Subcutaneous abdominal adipose tissue (tissue), 5 donors: ENCODE results near the gene DNAJC27.

Source experiments
- H3K27ac ChIP-seq: one replicate; pipeline ENCODE4 v1.7.0; 2013; ENCODE audit warnings: low read depth, mild to moderate bottlenecking, inconsistent platforms, low read length, moderate library complexity
- H3K27me3 ChIP-seq, 5 donors: one replicate each; pipeline ENCODE4 v1.7.0; 2013; ENCODE audit warnings: low read length in 5 of 5, inconsistent platforms in 1 of 5; ENCODE audit not compliant: control insufficient read depth in 5 of 5, insufficient read depth in 4 of 5
- H3K36me3 ChIP-seq, 5 donors: one replicate each; pipeline ENCODE4 v1.7.0; 2013; ENCODE audit warnings: low read length in 5 of 5; ENCODE audit not compliant: control insufficient read depth in 5 of 5, insufficient read depth in 5 of 5
- H3K4me1 ChIP-seq, 5 donors: one replicate each; pipeline ENCODE4 v1.7.0; 2013; ENCODE audit warnings: low read length in 5 of 5, mild to moderate bottlenecking in 3 of 5, moderate library complexity in 1 of 5; ENCODE audit not compliant: control insufficient read depth in 5 of 5, insufficient read depth in 5 of 5
- H3K4me3 ChIP-seq, 5 donors: one replicate each; pipeline ENCODE4 v1.7.0; 2013; ENCODE audit warnings: low read length in 5 of 5, low read depth in 1 of 5
- H3K9ac ChIP-seq, 5 donors: one replicate each; pipeline ENCODE4 v1.7.0; 2013; ENCODE audit warnings: low read length in 5 of 5, mild to moderate bottlenecking in 4 of 5, moderate library complexity in 3 of 5
- H3K9me3 ChIP-seq, 5 donors: one replicate each; pipeline ENCODE4 v1.7.0; 2013; ENCODE audit warnings: low read length in 5 of 5; ENCODE audit not compliant: control insufficient read depth in 5 of 5
- donor health status: healthy.
- donor health status: healthy.
- donor health status: healthy.
- donor health status: healthy.
- donor health status: healthy.

DNAJC27 gene

DNA sequence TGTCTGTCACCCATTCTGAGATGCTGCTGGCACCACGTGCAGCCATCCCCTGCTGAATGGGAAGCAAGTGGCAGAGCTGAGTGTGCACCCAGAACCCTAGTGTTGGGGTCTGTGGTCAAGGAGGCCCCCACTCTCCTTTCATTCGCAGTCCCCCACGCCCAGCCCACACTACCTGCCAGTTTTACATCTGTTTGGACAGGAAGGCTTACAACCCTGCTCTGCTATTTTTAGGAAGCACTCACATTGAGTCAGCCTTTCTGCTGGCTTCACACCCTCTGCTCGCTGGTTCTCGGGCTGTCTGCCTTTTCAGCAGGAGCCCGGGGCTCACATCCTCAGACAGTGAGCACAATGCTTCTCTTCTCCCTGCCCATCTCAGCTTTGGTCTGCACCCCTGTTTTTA lies 41.0 kb downstream of the DNAJC27 start:
- Histone ChIP-seq H3K9ac (no peak overlapping the region), H3K4me3 (no peak overlapping the region), H3K36me3 (no peaks in the 10 kb centered on the region), H3K27ac (no peak overlapping the region), H3K27me3 (no peaks in the 10 kb centered on the region), H3K4me1 (peaks cover 4 to 16% (median 15%) of the 10 kb centered on the region in 5 donors), H3K9me3 (no peaks in the 10 kb centered on the region)

DNA sequence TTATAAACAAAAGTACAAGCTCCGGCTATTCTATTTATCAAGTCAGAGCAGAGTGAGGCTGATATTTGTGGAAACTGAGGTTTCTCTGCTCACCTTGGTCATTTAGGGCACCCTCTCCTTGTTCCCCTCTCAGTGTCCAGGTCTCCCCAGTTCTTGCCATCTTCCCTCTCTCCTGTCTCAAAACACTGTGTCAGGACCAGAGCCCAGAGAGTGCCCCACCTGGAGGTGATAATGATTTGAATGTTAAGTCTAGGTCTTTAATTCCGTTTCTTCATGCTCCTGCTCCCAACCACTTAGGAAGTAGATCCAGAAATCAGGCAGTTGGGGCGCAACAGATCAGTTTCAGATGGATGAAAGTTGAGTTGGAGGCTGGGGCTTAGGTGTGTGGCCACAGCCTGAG lies 42.5 kb downstream of the DNAJC27 start:
- no peak overlapping the region for H3K27ac ChIP-seq
- H3K27me3 ChIP-seq, result no peaks in the 10 kb centered on the region
- peaks cover 11 to 16% (median 15%) of the 10 kb centered on the region in 5 donors for H3K4me1 ChIP-seq
- H3K9ac ChIP-seq, result no peak overlapping the region
- H3K36me3 ChIP-seq, result no peaks in the 10 kb centered on the region
- no peak overlapping the region for H3K4me3 ChIP-seq
- no peaks in the 10 kb centered on the region for H3K9me3 ChIP-seq

DNA sequence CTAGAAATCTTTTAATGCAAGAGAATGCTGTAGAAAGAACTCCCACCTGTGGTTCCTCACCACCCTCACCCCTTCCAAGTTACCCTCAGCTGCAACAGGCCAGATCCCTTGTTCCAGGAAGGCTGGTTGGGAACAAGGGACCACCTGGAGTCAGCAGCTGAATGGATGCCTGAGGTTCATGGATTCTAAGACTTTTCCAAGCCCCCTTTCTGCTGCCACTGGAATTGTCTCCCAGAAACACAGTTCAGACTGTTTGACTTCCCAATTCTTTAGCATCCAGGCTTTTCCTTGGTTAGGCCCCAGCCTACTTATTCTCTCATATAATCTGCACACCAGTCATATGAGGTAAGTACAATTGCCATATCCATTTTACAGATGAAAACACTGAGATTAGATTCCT lies 43.7 kb downstream of the DNAJC27 start:
- Histone ChIP-seq H3K27ac (no peak overlapping the region), H3K27me3 (no peaks in the 10 kb centered on the region), H3K9ac (no peak overlapping the region), H3K4me3 (no peak overlapping the region), H3K9me3 (no peaks in the 10 kb centered on the region), H3K36me3 (no peaks in the 10 kb centered on the region), H3K4me1 (peaks cover 11 to 16% (median 15%) of the 10 kb centered on the region in 5 donors)

DNA sequence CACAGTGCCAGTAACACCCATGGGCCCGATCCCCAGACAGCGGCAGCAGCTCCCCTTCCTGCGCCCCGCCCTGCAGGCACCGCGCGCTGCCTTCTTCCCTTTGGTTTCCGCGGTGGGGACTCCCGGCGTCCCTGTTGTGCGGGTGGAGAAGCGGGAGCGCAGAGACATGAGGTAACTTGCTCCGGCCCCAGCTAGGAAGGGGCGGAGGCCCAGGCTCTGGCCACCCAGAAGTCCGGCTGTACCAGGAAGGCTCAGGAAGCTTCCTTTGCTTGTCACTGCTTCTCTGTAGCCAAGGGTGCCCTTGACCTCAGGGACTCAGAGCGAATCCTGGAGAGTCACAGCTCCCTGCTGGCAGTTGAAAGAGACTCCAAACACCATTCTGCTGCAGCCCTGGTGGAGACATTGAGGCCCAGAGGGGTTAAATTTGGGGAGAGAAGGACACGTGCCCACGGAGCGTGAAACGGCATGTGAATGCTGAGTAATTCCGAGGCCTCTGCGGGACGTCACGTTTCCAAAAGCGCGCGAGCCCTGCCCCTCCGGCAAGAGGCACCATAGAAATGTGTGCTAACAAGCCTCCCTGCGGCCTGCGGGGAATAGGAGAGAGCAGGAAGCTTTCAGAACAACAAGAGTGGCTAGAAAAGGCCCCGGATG lies 45.0 kb downstream of the DNAJC27 start:
- no peaks in the 10 kb centered on the region for H3K9me3 ChIP-seq
- peak overlapping the region; percentile 57 for H3K27ac ChIP-seq
- H3K27me3 ChIP-seq, result no peaks in the 10 kb centered on the region
- H3K4me3 ChIP-seq, result peak overlapping the region; percentile 55 to 76 (median 62)
- H3K36me3 ChIP-seq, result no peaks in the 10 kb centered on the region
- H3K9ac ChIP-seq, result peak overlapping the region; percentile 18 to 68 (median 49)
- H3K4me1 ChIP-seq, result peaks cover 11 to 16% (median 15%) of the 10 kb centered on the region in 5 donors

DNA sequence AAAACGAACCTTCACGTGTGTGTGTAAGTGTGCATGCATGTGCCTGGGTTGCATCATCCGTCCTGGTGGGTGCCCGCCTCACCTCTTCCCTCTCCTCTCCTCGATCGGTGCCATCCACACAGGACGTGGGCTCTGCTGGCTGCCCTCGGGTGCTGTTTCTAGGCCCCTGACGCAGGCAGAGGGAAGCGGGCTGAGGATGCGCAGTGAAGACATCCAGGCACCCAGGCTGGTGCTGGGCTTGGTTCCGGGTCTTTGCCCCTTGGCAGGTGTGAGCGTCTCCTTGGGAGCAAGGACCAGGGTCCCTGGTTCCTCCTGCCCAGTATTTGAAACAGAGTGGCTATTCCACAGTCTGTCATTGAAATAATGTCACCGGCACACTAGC lies 45.5 kb downstream of the DNAJC27 start:
- Histone ChIP-seq H3K27me3 (no peaks in the 10 kb centered on the region), H3K4me1 (peaks cover 11 to 16% (median 15%) of the 10 kb centered on the region in 5 donors), H3K9me3 (no peaks in the 10 kb centered on the region), H3K4me3 (peak overlapping the region in 4 of 5 donors; percentile 55 to 65 (median 60)), H3K9ac (peak overlapping the region in 4 of 5 donors; percentile 33 to 68 (median 58)), H3K36me3 (no peaks in the 10 kb centered on the region), H3K27ac (peak overlapping the region; percentile 57)

DNA sequence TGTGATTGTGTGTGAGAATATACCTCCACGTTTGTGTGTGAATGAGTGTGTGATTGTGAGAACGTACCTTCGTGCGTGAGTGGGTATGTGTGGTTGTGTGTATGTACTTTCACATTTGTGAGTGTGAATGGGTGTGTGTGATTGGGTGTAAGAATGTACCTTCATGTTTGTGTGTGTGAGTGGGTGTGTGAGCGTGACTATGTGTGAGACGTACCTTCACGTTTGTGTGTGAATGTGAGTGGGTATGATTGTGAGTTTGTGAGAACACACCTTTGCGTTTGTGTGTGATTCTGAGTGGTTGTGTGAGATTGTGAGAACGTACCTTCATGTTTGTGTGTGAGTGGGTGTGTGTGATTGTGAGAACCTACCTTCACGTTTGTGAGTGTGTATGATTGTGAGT lies 45.9 kb downstream of the DNAJC27 start:
- Histone ChIP-seq H3K9me3 (no peaks in the 10 kb centered on the region), H3K9ac (peak overlapping the region in 1 of 5 donors; percentile 49), H3K4me1 (peaks cover 11 to 19% (median 18%) of the 10 kb centered on the region in 5 donors), H3K27ac (no peak overlapping the region), H3K36me3 (no peaks in the 10 kb centered on the region), H3K4me3 (peak overlapping the region in 1 of 5 donors; percentile 55), H3K27me3 (no peaks in the 10 kb centered on the region)

DNA sequence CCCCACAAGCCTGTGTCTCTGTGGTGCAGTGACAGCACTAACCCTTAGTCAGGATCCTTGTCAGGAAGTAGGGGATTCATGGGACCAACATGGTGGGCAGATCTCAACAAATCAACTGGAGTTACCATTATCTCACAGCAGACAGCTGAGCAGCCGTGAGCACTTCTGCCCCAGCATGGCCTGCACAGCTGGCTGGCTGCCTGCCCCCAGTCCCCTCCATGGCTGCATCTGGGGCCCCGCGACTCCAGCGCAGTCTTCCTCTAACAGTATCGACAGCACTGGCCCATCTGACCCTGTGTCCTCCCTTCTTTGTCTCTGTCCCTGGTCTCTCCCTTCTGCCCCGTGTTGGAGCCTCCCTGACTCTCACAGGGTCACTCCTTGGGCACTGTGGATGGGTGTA lies 47.0 kb downstream of the DNAJC27 start:
- Histone ChIP-seq H3K9me3 (no peaks in the 10 kb centered on the region), H3K36me3 (no peaks in the 10 kb centered on the region), H3K9ac (no peak overlapping the region), H3K4me1 (peaks cover 11 to 23% (median 22%) of the 10 kb centered on the region in 5 donors), H3K27me3 (no peaks in the 10 kb centered on the region), H3K27ac (no peak overlapping the region), H3K4me3 (no peak overlapping the region)

DNA sequence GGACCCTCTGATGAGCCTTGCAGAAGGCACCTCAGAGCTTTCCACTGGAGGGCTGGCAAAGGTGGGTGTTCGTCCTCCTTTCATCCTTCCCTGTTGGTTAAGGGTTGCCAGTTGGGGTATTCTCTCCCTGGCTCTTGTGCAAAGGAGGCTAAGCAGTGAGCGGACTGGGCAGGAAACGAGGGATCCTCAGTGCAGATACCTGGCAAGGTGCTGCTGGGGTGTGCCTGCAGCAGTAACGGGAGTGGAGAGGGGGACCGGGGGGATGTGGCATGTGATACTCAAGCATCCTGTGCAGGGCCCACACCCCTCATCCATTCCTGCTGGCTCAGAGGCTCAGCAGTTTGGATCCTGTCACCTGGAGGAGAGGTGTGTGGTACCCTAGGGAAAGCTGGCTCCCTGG lies 47.5 kb downstream of the DNAJC27 start:
- Histone ChIP-seq H3K9me3 (no peaks in the 10 kb centered on the region), H3K27me3 (no peaks in the 10 kb centered on the region)

DNA sequence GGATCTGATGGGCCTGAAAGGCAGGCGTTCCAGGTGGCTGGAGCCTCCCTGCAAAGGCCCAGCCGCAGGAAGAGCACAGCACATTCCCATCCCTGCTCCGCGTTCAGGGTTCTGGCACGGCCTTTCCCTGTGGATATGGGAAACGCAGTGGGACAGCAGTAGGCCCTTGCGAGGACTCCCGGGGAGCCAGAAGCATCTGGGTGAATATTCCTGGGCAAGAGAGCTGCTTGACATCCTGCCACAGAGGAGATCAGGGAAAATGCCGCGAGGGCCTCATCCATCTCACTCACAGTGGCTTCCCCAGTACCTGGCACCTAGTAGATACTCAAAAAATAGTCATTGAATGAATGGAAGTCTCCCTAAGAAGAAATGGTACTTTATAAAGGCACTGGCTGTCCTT lies 48.6 kb downstream of the DNAJC27 start:
- Histone ChIP-seq H3K9me3 (no peaks in the 10 kb centered on the region), H3K4me3 (no peak overlapping the region), H3K27ac (no peak overlapping the region), H3K9ac (no peak overlapping the region), H3K36me3 (no peaks in the 10 kb centered on the region), H3K27me3 (peaks cover 0 to 2% (median 0%) of the 10 kb centered on the region in 5 donors), H3K4me1 (peaks cover 14 to 37% (median 35%) of the 10 kb centered on the region in 5 donors)

More for the DNA sequence above, 47.5 kb downstream of the DNAJC27 start:
- Histone ChIP-seq H3K36me3 (no peaks in the 10 kb centered on the region), H3K4me3 (no peak overlapping the region), H3K4me1 (peaks cover 11 to 25% (median 25%) of the 10 kb centered on the region in 5 donors), H3K27ac (no peak overlapping the region), H3K9ac (no peak overlapping the region)

DNA sequence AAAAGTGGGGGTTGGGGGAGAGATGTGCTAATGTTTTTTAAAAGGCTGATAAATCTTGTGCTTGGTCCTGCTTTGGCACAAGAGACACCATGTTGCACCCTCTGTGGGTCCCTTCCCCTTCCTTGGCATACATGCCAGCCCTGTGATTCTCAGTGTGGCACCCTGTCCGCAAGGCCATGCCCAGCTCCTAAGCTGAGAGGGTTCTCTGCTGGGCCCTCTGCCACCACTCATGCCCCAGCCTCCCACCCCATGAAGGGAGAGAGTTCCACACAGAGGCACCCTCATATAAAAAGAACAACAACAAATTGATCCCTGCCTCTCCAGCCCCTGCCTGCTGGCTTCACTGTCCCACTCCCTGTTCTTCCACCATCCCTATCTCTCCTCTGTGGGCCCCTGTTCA lies 49.2 kb downstream of the DNAJC27 start:
- Histone ChIP-seq H3K27me3 (peaks cover 0 to 2% (median 0%) of the 10 kb centered on the region in 5 donors), H3K9me3 (no peaks in the 10 kb centered on the region), H3K4me1 (peaks cover 18 to 42% (median 40%) of the 10 kb centered on the region in 5 donors), H3K27ac (no peak overlapping the region), H3K9ac (no peak overlapping the region), H3K36me3 (no peaks in the 10 kb centered on the region), H3K4me3 (no peak overlapping the region)
